GM12878 (cell line): ENCODE measurements around the gene SFT2D1. TPM values are rescaled to one million over a fixed set of nuclear protein-coding genes. Genes with fewer than 3 reads are reported as not detected.

Experiments used
- ATAC-seq: fragments of 200-7000 bp; cut with Tn5 transposase; 3 replicates; pipeline ENCODE4 v1.9.1; 2020; ENCODE audit warnings: mild to moderate bottlenecking, moderate library complexity
- BruUV-seq: library from RNA; stranded (reverse); fragments of 400-500 nt; replicated peaks from 2 replicates; lab custom pipeline; 2021; lab: Mats Ljungman, UMichigan
- CTCF ChIA-PET: fragments of 300-600 bp; sonication (Branson Sonifier 250); formaldehyde crosslinking; extraction: SDS; loops from one replicate; lab custom pipeline; 2021; ENCODE audit warnings: inconsistent platforms; lab: Yijun Ruan, JAX
- POLR2A ChIA-PET: fragments of 350-600 bp; formaldehyde crosslinking; extraction: SDS; loops from one replicate; lab custom pipeline; 2021; ENCODE audit warnings: inconsistent platforms; lab: Charles Lee
- RAD21 ChIA-PET: fragments of 300-600 bp; sonication (Branson Sonifier 250); formaldehyde crosslinking; loops from one replicate; lab custom pipeline; 2023; ENCODE audit warnings: antibody characterized with exemption; ENCODE audit not compliant: unreplicated experiment; lab: Charles Lee
- SMC1A ChIA-PET: fragments of 300-600 bp; sonication (Branson Sonifier 250); formaldehyde crosslinking; loops from one replicate; lab custom pipeline; 2023; ENCODE audit not compliant: unreplicated experiment, uncharacterized antibody; lab: Charles Lee
- DNase-seq: peaks from one replicate; pipeline ENCODE4 v3.0.0-alpha.2; 2011; ENCODE audit warnings: low read depth, low spot score
- FAIRE-seq: peaks from 3 replicates; lab custom pipeline; 2011; peaks lifted over from hg19 to GRCh38; lab: Jason Lieb, UNC
- H2AFZ ChIP-seq: 2 replicates; pipeline ENCODE4 v1.6.0; 2011; ENCODE audit warnings: low read depth, low read length, control low read depth; ENCODE audit not compliant: control insufficient read depth
- H3K27ac ChIP-seq: 2 replicates; pipeline ENCODE4 v1.5.1; 2011; ENCODE audit warnings: control low read depth; ENCODE audit not compliant: control insufficient read depth, insufficient read depth
- H3K27me3 ChIP-seq, 2 experiments: replicated peaks in 1 of 2; 2 replicates each; pipeline versions ENCODE4 v1.6.0 to v1.6.1; 2011; ENCODE audit warnings: low read length in 1 of 2; ENCODE audit not compliant: control insufficient read depth in 2 of 2, insufficient read depth in 2 of 2
- H3K36me3 ChIP-seq, 2 experiments: 2 replicates each; pipeline ENCODE4 v1.5.1; 2011; ENCODE audit warnings: low read length in 1 of 2; ENCODE audit not compliant: control insufficient read depth in 2 of 2, insufficient read depth in 2 of 2
- H3K4me1 ChIP-seq: 2 replicates; pipeline ENCODE4 v1.6.1; 2011; ENCODE audit warnings: mild to moderate bottlenecking, low read length, moderate library complexity, mixed read lengths; ENCODE audit not compliant: control insufficient read depth, insufficient read depth
- H3K4me2 ChIP-seq: 2 replicates; pipeline ENCODE4 v1.6.0; 2011; ENCODE audit warnings: control low read depth; ENCODE audit not compliant: control insufficient read depth, insufficient read depth
- H3K4me3 ChIP-seq: fragments of 200-600 bp; sonication (generic); 2 replicates; pipeline ENCODE4 v1.5.1; 2016
- H3K79me2 ChIP-seq: 2 replicates; pipeline ENCODE4 v1.6.0; 2011; ENCODE audit warnings: low read length; ENCODE audit not compliant: control insufficient read depth, insufficient read depth
- H3K9ac ChIP-seq: 2 replicates; pipeline ENCODE4 v1.8.0; 2011; ENCODE audit warnings: low read length, control low read depth, mixed read lengths; ENCODE audit not compliant: control insufficient read depth, insufficient read depth
- H3K9me3 ChIP-seq: replicated peaks from 3 replicates; pipeline ENCODE4 v1.5.1; 2011; ENCODE audit warnings: mild to moderate bottlenecking, low read length; ENCODE audit not compliant: control insufficient read depth, insufficient read depth
- H4K20me1 ChIP-seq: 2 replicates; pipeline ENCODE4 v1.6.0; 2011; ENCODE audit not compliant: control insufficient read depth, insufficient read depth
- ATF2 ChIP-seq: IDR thresholded peaks from 2 replicates; pipeline ENCODE4 v1.6.1; 2012; ENCODE audit warnings: low read length, inconsistent platforms
- BCLAF1 ChIP-seq: fragments of 450-650 bp; IDR thresholded peaks from 2 replicates; pipeline ENCODE4 v1.6.1; 2017; ENCODE audit warnings: antibody characterized with exemption, mild to moderate bottlenecking, moderate library complexity
- EZH2 ChIP-seq: IDR thresholded peaks from 2 replicates; pipeline ENCODE4 v1.6.1; 2012; ENCODE audit warnings: low read depth, mild to moderate bottlenecking, control low read depth, inconsistent platforms, low read length, borderline replicate concordance; ENCODE audit not compliant: control insufficient read depth
- HCFC1 ChIP-seq: fragments of 150-350 bp; IDR thresholded peaks from 2 replicates; pipeline ENCODE4 v1.6.1; 2014; ENCODE audit warnings: low read length
- KAT2A ChIP-seq: conservative IDR thresholded peaks from 2 replicates; pipeline ENCODE4 v1.6.1; 2011; ENCODE audit warnings: low read depth, low read length; ENCODE audit not compliant: control insufficient read depth
- NKRF ChIP-seq: fragments of 450-650 bp; conservative IDR thresholded peaks from 2 replicates; pipeline ENCODE4 v1.6.1; 2017; ENCODE audit warnings: mild to moderate bottlenecking, moderate library complexity
- NR2C2 ChIP-seq: IDR thresholded peaks from 2 replicates; pipeline ENCODE4 v1.6.1; 2011; ENCODE audit warnings: borderline replicate concordance, low read depth; ENCODE audit not compliant: control insufficient read depth, insufficient read length
- POLR2AphosphoS5 ChIP-seq: IDR thresholded peaks from 2 replicates; pipeline ENCODE4 v1.6.1; 2011; ENCODE audit warnings: mild to moderate bottlenecking, low read length, inconsistent platforms
- RBBP5 ChIP-seq: fragments of 200-600 bp; sonication (generic); conservative IDR thresholded peaks from 2 replicates; pipeline ENCODE4 v1.6.1; 2016
- REST ChIP-seq: IDR thresholded peaks from 2 replicates; pipeline ENCODE4 v1.6.1; 2012; ENCODE audit warnings: mild to moderate bottlenecking, low read depth, low read length
- ZZZ3 ChIP-seq: IDR thresholded peaks from 2 replicates; pipeline ENCODE4 v1.6.1; 2011; ENCODE audit warnings: low read depth; ENCODE audit not compliant: control insufficient read depth, insufficient read length
- WGBS: methylation state at CpG from one replicate; pipeline ENCODE4 v1.1.6; 2016; ENCODE audit warnings: low lambda C conversion rate; ENCODE audit not compliant: insufficient replicate concordance, insufficient coverage; ENCODE audit errors: missing lambda C conversion rate; 5-methylcytosine and 5-hydroxymethylcytosine counted together
- in situ Hi-C: fragments of 300-500 bp; cut with MboI; formaldehyde crosslinking; loops from 9 replicates; pipeline ENCODE4 v1.14.3; 2018; ENCODE audit warnings: mixed read lengths
- intact Hi-C: fragments of 100-400 bp; cut with micrococcal nuclease; formaldehyde crosslinking; loops from one replicate; pipeline ENCODE4 v1.14.2; 2022; ENCODE audit not compliant: unreplicated experiment
- polyA plus RNA-seq, 11 experiments: library from polyadenylated mRNA; depleted of rRNA in 4 of 11; unstranded in 6 of 11; stranded (reverse) in 5 of 11; fragments of >200 nt; fragmentation: Nextera tagmentation in 4 of 11; fragmentation: Illumina TruSeq in 1 of 11; extraction: Ambion mirVana in 4 of 11; extraction: Trizol in 1 of 11; gene quantifications; 1 replicate in 1 of 11; 2 replicates in 10 of 11; pipeline versions ENCODE4 v1.2.1 to v1.2.3, GENCODE V29; 2011 to 2016; ENCODE audit warnings: inconsistent platforms in 2 of 11, missing spikeins in 2 of 11, low read depth in 1 of 11
- total RNA-seq, 4 experiments: library from RNA; depleted of rRNA in 3 of 4; stranded (reverse); fragments of >200 nt in 3 of 4; fragmentation: Illumina TruSeq in 1 of 4; extraction: Trizol in 1 of 4; gene quantifications; 2 replicates each; pipeline versions ENCODE4 v1.2.1 to v1.2.3, GENCODE V29; 2013 to 2021

SFT2D1 gene
- total and polyA plus RNA-seq, 10 of the 15 experiments (the other 5 are each of a cell fraction or from before 2014, with no cell fraction given), result 69.5 to 281 (median 124) TPM

- Histone ChIP-seq H2AFZ (no peak overlapping the region), H4K20me1 (no peaks in the 10 kb centered on the region), H3K36me3 (no peaks in the 10 kb centered on the region), H3K79me2 (no peaks in the 10 kb centered on the region), H3K9me3 (peaks cover 3% of the 10 kb centered on the region; the same call in 2 of the 3 replicates), H3K4me2 (no peak overlapping the region), H3K4me1 (peaks cover 4% of the 10 kb centered on the region), H3K27ac (no peak overlapping the region), H3K4me3 (no peak overlapping the region), H3K9ac (no peak overlapping the region), H3K27me3 (no peaks in the 10 kb centered on the region)
- WGBS, result 54% methylated on average over 4 of the region's 4 CpGs
- RAD21 ChIA-PET, result interaction anchor here (0.7 to 1.3 kb wide), 3 partner anchors 27 to 38 kb away, joined by 3 read pairs; no protein-coding TSS in a partner anchor
- intact Hi-C loops, result no loop called here
- SMC1A ChIA-PET, result interaction anchor here (1.9 to 3.5 kb wide), 2 partner anchors 27 to 45 kb away, joined by 4 to 17 read pairs; no protein-coding TSS in a partner anchor
- in situ Hi-C loops, result no loop called here
- TF ChIP-seq ZZZ3 (no peak), NKRF (no peak), KAT2A (no peak), RBBP5 (no peak), REST (no peak), NR2C2 (no peak), BCLAF1 (no peak), POLR2AphosphoS5 (no peak), ATF2 (no peak), HCFC1 (no peak), EZH2 (no peak)
- DNase-seq (no peak), FAIRE-seq (no peak), ATAC-seq (no peak)
- no TSS peak for BruUV-seq
- POLR2A ChIA-PET, result interaction anchor here (0.6 to 1.0 kb wide), 2 partner anchors 12 to 18 kb away, joined by 4 to 6 read pairs; partner anchors contain the start of gene SFT2D1
- CTCF ChIA-PET, result interaction anchor here (0.8 kb wide), 1 partner anchor 10 kb away, joined by 3 read pairs; no protein-coding TSS in a partner anchor
These were observed 11.8 kb upstream of the SFT2D1 start for GRCh38 chr6:166354143-166354542.
